Ishikawa (cell line): ENCODE measurements around the gene GRB10.

ENCODE experiments used
- CEBPB ChIP-seq: IDR thresholded peaks from 2 replicates; pipeline ENCODE4 v1.6.1; 2012
- YY1 ChIP-seq: IDR thresholded peaks from 2 replicates; pipeline ENCODE4 v1.6.1; 2012; ENCODE audit warnings: low read depth

GRCh38 chr7:50775231-50775630 lies 7.5 kb downstream of the GRB10 start:
- TF ChIP-seq CEBPB, result no peak
- no peak for TF ChIP-seq YY1
